AG08396 (cell line): ENCODE measurements around the gene ZFAND4.
"Not testable (repeated sequence)": the region's sequence is repeated elsewhere in the genome, so short reads cannot be mapped to it uniquely, and the experiment has no call there.

Source experiments
- DNase-seq: peaks from one replicate; pipeline ENCODE4 v3.0.0; 2012; ENCODE audit warnings: low spot score, mixed read lengths

The ZFAND4 gene

GRCh38 chr10:45589868-45590267 is 82.7 kb downstream of the ZFAND4 start:
- DNase-seq: no peak

- no peak for DNase-seq
Measured at GRCh38 chr10:45589009-45589408, 83.6 kb downstream of the ZFAND4 start.

DNA sequence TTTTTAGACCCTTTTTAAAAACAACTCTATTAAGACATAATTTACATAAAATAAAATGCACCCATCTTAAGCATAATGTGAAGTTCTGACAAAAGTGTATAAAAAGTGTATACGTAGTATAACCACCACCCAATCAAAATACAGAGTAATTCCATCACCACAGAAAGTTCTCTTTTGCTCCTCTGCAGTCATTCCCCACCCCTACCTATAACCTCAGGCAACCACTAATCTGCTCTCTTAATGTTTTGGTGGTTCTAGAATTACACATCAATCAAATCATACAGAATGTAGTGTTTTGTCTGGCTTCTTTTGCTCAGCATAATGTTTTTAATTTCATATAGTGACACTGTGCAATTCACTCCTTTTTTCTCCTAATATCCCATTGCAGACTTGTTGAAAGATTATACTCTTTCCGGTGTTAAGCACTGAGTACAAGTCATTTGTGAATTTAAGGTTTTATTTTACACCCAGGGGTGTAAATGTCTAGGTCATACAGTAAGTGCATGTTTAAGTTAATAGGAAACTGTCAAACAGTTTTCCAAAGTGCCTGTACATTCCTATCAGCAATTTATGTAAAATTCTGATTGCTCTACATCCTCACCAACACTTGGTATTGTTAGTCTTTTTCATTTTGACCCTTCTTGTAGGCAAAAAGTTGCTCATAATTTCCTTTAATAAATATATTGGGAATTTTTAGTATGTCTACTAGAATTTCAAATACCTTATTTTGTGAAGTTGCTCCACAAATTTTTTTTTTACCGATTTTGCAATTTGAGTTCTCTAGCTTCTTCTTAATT is 86.3 kb downstream of the ZFAND4 start:
- DNase-seq: no peak

DNA sequence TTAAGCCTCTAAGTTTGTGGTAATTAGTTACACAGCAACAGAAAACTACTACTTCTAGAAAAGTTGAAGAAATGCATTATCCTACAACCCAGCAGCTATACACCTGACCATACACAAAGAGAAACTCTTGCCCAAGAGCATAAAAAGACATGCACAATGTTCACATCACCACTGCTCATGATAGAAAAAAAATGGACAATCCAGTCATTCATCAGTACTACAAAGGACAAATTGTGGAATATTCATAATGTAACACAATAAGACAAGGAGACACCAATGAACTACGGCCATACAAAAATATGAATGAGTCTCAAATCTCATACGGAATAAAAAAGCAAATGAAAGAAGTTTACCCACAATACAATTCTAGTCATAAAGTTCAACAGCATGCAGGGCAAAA is 87.4 kb downstream of the ZFAND4 start:
- DNase-seq: no peak

- DNase-seq: no peak
Measured at GRCh38 chr10:45582386-45582781, 90.2 kb downstream of the ZFAND4 start.

- DNase-seq: no peak
Measured at GRCh38 chr10:45581582-45582385, 90.8 kb downstream of the ZFAND4 start.

DNA sequence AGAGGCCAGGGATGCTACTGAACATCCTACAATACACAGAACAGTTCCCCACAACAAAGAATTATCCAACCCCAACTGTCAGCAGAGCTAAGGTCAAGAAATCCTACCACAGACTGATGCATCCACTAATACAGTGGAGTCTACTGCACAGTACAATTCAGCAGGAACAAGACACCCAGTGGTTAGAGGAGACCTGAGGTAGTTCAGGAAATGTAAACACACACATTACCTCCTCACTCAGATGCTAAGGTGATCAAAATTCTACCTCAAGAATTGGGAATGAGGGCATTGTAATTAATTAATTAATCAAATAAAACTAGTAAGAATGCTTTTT is 91.4 kb downstream of the ZFAND4 start:
- DNase-seq: no peak

GRCh38 chr10:45580371-45581215 is 92.0 kb downstream of the ZFAND4 start:
- no peak for DNase-seq

GRCh38 chr10:45578384-45578971 is 94.1 kb downstream of the ZFAND4 start:
- no peak for DNase-seq

DNA sequence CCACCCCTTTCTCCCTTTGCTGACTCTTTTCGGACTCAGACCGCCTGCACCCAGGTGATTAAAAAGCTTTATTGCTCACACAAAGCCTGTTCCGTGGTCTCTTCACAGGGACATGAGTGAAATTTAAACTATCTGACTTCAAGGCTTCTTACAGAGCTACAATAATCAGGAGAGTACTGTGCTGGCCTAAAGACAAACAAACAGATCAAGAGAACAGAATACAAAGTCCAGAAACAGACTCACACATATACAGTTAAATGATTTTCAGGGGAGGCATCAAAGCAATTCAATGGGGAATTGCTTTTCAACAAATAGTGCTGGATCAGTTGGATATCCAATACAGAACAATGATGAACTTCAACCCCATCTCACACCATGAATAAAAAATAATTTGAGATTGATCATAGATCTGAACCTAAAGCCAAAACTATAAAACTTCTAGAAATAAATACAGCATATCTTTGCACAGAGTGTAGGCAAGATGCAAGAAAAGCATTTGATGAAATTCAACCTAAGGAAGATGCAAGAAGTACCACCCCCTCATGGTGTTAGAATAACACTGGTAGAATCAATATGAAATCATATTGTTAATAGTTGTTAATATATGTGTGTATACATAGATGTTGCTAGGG is 96.5 kb downstream of the ZFAND4 start:
- no peak for DNase-seq

DNA sequence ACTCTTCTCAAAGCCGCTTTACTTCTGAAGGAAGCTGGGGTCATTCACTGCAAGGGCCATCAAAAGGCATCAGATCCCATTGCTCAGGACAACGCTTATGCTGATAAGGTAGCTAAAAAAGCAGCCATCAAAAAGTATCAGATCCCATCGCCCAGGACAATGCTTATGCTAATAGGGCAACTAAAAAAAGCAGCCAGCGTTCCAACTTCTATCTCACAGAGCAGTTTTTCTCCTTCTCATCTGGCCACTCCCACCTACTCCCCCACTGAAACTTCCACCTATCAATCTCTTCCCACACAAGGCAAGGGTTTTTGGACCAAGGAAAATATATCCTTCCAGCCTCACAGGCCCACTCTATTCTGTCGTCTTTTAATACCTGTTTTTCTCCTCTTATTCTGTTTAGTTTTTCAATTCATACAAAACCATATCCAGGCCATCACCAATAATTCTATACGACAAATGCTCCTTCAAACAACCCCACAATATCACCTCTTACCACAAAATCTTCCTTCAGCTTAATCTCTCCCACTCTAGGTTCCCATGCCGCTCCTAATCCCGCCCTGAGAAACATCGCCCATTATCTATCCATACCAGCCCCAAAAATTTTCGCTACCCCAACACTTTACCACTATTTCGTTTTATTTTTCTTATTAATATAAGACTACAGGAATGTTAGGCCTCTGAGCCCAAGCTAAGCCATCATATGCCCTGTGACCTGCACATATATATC is 97.4 kb downstream of the ZFAND4 start:
- not testable (repeated sequence) for DNase-seq

- DNase-seq: no peak
Measured at GRCh38 chr10:45569471-45569870, 103.1 kb downstream of the ZFAND4 start.

- DNase-seq: no peak
Measured at GRCh38 chr10:45566415-45566814, 106.2 kb downstream of the ZFAND4 start.
